Measurements from ENCODE around the gene ARL4A. TPM values are rescaled to one million over a fixed set of nuclear protein-coding genes. Genes with fewer than 3 reads are reported as not detected.

Gene ARL4A
- total RNA-seq, 1 experiment from 2014 or later = 18.3 TPM

- Histone ChIP-seq H3K4me3 (ENCODE audit: low read depth, low read length, poor library complexity, severe bottlenecking) (no peak overlapping the region), H3K27me3 (replicated peaks; ENCODE audit: insufficient read depth, low read depth, low read length, poor library complexity) (no peaks in the 10 kb centered on the region), H3K36me3 (ENCODE audit: insufficient read depth, low read length, poor library complexity, severe bottlenecking) (no peaks in the 10 kb centered on the region), H3K27ac (ENCODE audit: low read depth, low read length, poor library complexity, severe bottlenecking) (no peak overlapping the region), H3K9me3 (ENCODE audit: low read depth, low read length, poor library complexity, severe bottlenecking) (no peaks in the 10 kb centered on the region), H3K4me1 (ENCODE audit: insufficient read depth, low read length, poor library complexity, severe bottlenecking) (peaks cover 84% of the 10 kb centered on the region)
- DNase-seq (ENCODE audit: low spot score) = no peak
- ChIA-PET CTCF (no interaction called here), POLR2A (ENCODE audit: low non-redundant PET) (interaction anchor here (0.5 kb wide), 1 partner anchor 27 kb away, joined by 4 read pairs; no protein-coding TSS in a partner anchor)
- TF ChIP-seq CTCF (conservative IDR thresholded peaks at IDR 0.05; ENCODE audit: low read depth, low read length) (no peak), EZH2 (IDR thresholded peaks at IDR 0.05; ENCODE audit: borderline replicate concordance, low read depth, low read length, poor library complexity, severe bottlenecking) (no peak)
- intact Hi-C loops (cut with micrococcal nuclease; ENCODE audit: unreplicated experiment) = no loop called here
- no TSS peak for BruUV-seq (replicated peaks)
Observed at GRCh38 chr7:12713625-12714378, 26.4 kb downstream of the ARL4A start.

- Histone ChIP-seq H3K36me3 (ENCODE audit: insufficient read depth, low read length, poor library complexity, severe bottlenecking) (no peaks in the 10 kb centered on the region), H3K9me3 (ENCODE audit: low read depth, low read length, poor library complexity, severe bottlenecking) (no peaks in the 10 kb centered on the region), H3K27ac (ENCODE audit: low read depth, low read length, poor library complexity, severe bottlenecking) (no peak overlapping the region), H3K4me3 (ENCODE audit: low read depth, low read length, poor library complexity, severe bottlenecking) (no peak overlapping the region), H3K27me3 (replicated peaks; ENCODE audit: insufficient read depth, low read depth, low read length, poor library complexity) (no peaks in the 10 kb centered on the region), H3K4me1 (ENCODE audit: insufficient read depth, low read length, poor library complexity, severe bottlenecking) (peaks cover 84% of the 10 kb centered on the region)
- no TSS peak for BruUV-seq (replicated peaks)
- no peak for TF ChIP-seq EZH2 (IDR thresholded peaks at IDR 0.05; ENCODE audit: borderline replicate concordance, low read depth, low read length, poor library complexity, severe bottlenecking)
- no peak for TF ChIP-seq CTCF (conservative IDR thresholded peaks at IDR 0.05; ENCODE audit: low read depth, low read length)
- intact Hi-C loops (cut with micrococcal nuclease; ENCODE audit: unreplicated experiment) = no loop called here
- no peak for DNase-seq (ENCODE audit: low spot score)
- ChIA-PET CTCF (no interaction called here), POLR2A (ENCODE audit: low non-redundant PET) (interaction anchor here (0.5 kb wide), 1 partner anchor 26 kb away, joined by 4 read pairs; no protein-coding TSS in a partner anchor)
Observed at GRCh38 chr7:12714379-12714737, 26.9 kb downstream of the ARL4A start.

- no TSS peak for BruUV-seq (replicated peaks)
- intact Hi-C loops (cut with micrococcal nuclease; ENCODE audit: unreplicated experiment) = no loop called here
- Histone ChIP-seq H3K4me1 (ENCODE audit: insufficient read depth, low read length, poor library complexity, severe bottlenecking) (peaks cover 84% of the 10 kb centered on the region), H3K27me3 (replicated peaks; ENCODE audit: insufficient read depth, low read depth, low read length, poor library complexity) (no peaks in the 10 kb centered on the region), H3K9me3 (ENCODE audit: low read depth, low read length, poor library complexity, severe bottlenecking) (no peaks in the 10 kb centered on the region), H3K4me3 (ENCODE audit: low read depth, low read length, poor library complexity, severe bottlenecking) (peak overlapping the region; percentile 9), H3K27ac (ENCODE audit: low read depth, low read length, poor library complexity, severe bottlenecking) (peak overlapping the region; percentile 78), H3K36me3 (ENCODE audit: insufficient read depth, low read length, poor library complexity, severe bottlenecking) (no peaks in the 10 kb centered on the region)
- peak; percentile 96 for DNase-seq (ENCODE audit: low spot score)
- ChIA-PET POLR2A (ENCODE audit: low non-redundant PET) (interaction anchor here (0.5 to 1.1 kb wide), 4 partner anchors 9 to 153 kb away, joined by 3 to 4 read pairs (median 3); partner anchors contain the start of gene ARL4A), CTCF (interaction anchor here (1.2 kb wide), 1 partner anchor 28 kb away, joined by 11 read pairs; the partner anchor contains the start of gene ARL4A)
- TF ChIP-seq EZH2 (IDR thresholded peaks at IDR 0.05; ENCODE audit: borderline replicate concordance, low read depth, low read length, poor library complexity, severe bottlenecking) (no peak), CTCF (conservative IDR thresholded peaks at IDR 0.05; ENCODE audit: low read depth, low read length) (no peak)
Observed at GRCh38 chr7:12715372-12716133, 28.1 kb downstream of the ARL4A start.
